HepG2 (cell line): Measurements from ENCODE around the gene CMIP. TPM values are rescaled to one million over a fixed set of nuclear protein-coding genes. Genes with fewer than 3 reads are reported as not detected.

Experiments used
- DNMT1 ChIP-seq: sonication (generic); formaldehyde crosslinking; IDR thresholded peaks from 2 replicates; pipeline ENCODE4 v1.5.1; 2020; ENCODE audit warnings: mild to moderate bottlenecking, missing genetic modification reagents
- EED ChIP-seq: sonication (generic); formaldehyde crosslinking; IDR thresholded peaks from 2 replicates; pipeline ENCODE4 v1.5.0; 2020; ENCODE audit warnings: mild to moderate bottlenecking, missing genetic modification reagents
- ESRRA ChIP-seq: sonication (generic); formaldehyde crosslinking; IDR thresholded peaks from 2 replicates; pipeline ENCODE4 v1.5.1; 2020; ENCODE audit warnings: mild to moderate bottlenecking, low read depth, missing genetic modification reagents
- NCOR1 ChIP-seq: fragments of 200-600 bp; sonication (generic); IDR thresholded peaks from 2 replicates; pipeline ENCODE4 v1.7.0; 2017; ENCODE audit warnings: antibody characterized with exemption, low read length, borderline replicate concordance
- TBP ChIP-seq: sonication (generic); formaldehyde crosslinking; IDR thresholded peaks from 2 replicates; pipeline ENCODE4 v1.5.0; 2020; ENCODE audit warnings: missing genetic modification reagents
- TOE1 ChIP-seq: sonication (generic); formaldehyde crosslinking; IDR thresholded peaks from 2 replicates; pipeline ENCODE4 v1.4.0; 2020; ENCODE audit warnings: mild to moderate bottlenecking, missing genetic modification reagents
- ZNF121 ChIP-seq: sonication (generic); formaldehyde crosslinking; IDR thresholded peaks from 2 replicates; pipeline ENCODE4 v1.5.0; 2020; ENCODE audit warnings: mild to moderate bottlenecking, missing genetic modification reagents
- ZZZ3 ChIP-seq: sonication (generic); formaldehyde crosslinking; IDR thresholded peaks from 2 replicates; pipeline ENCODE4 v1.4.0; 2020; ENCODE audit warnings: missing genetic modification reagents, mild to moderate bottlenecking, borderline replicate concordance
- polyA plus RNA-seq, 8 experiments: library from polyadenylated mRNA; depleted of rRNA in 3 of 8; stranded (reverse) in 7 of 8; unstranded in 1 of 8; fragments of >200 nt; fragmentation: Illumina TruSeq in 4 of 8; extraction: Trizol in 4 of 8; gene quantifications; 2 replicates each; pipeline versions ENCODE4 v1.2.1 to v1.2.3, GENCODE V29; 2011 to 2016; ENCODE audit warnings: low read depth in 4 of 8, missing spikeins in 1 of 8, mixed read lengths in 1 of 8; ENCODE audit not compliant: insufficient read depth in 1 of 8
- total RNA-seq, 5 experiments: library from RNA; depleted of rRNA; stranded (reverse); fragments of >200 nt; fragmentation: Illumina TruSeq; extraction: Trizol; gene quantifications; 2 replicates each; pipeline ENCODE4 v1.2.3, GENCODE V29; 2016; ENCODE audit warnings: low read depth in 1 of 5
- TF ChIP-seq, protein P1 (sequence below): sonication (generic); formaldehyde crosslinking; IDR thresholded peaks from 2 replicates; pipeline ENCODE4 v1.5.0; 2020; ENCODE audit warnings: mild to moderate bottlenecking, missing genetic modification reagents, moderate library complexity
- TF ChIP-seq, protein P2 (sequence below): IDR thresholded peaks from 2 replicates; pipeline ENCODE4 v1.4.0; 2020; ENCODE audit warnings: mild to moderate bottlenecking, missing genetic modification reagents
- TF ChIP-seq, protein P3 (sequence below): sonication (generic); formaldehyde crosslinking; conservative IDR thresholded peaks from 2 replicates; pipeline ENCODE4 v1.5.0; 2020; ENCODE audit warnings: missing genetic modification reagents
- TF ChIP-seq, protein P4 (sequence below): sonication (generic); formaldehyde crosslinking; conservative IDR thresholded peaks from 2 replicates; pipeline ENCODE4 v1.8.0; 2022; ENCODE audit warnings: missing genetic modification reagents
- TF ChIP-seq, protein P5 (sequence below): sonication (generic); formaldehyde crosslinking; IDR thresholded peaks from 2 replicates; pipeline ENCODE4 v1.5.0; 2020; ENCODE audit warnings: missing genetic modification reagents, mild to moderate bottlenecking, borderline replicate concordance
- TF ChIP-seq, protein P6 (sequence below): sonication (generic); formaldehyde crosslinking; IDR thresholded peaks from 2 replicates; pipeline ENCODE4 v1.4.0; 2020; ENCODE audit warnings: missing genetic modification reagents

The CMIP gene
- total and polyA plus RNA-seq, 2 of the 13 experiments (the other 11 are each of a cell fraction or from before 2014, with no cell fraction given): 10.9 to 18.1 TPM

DNA sequence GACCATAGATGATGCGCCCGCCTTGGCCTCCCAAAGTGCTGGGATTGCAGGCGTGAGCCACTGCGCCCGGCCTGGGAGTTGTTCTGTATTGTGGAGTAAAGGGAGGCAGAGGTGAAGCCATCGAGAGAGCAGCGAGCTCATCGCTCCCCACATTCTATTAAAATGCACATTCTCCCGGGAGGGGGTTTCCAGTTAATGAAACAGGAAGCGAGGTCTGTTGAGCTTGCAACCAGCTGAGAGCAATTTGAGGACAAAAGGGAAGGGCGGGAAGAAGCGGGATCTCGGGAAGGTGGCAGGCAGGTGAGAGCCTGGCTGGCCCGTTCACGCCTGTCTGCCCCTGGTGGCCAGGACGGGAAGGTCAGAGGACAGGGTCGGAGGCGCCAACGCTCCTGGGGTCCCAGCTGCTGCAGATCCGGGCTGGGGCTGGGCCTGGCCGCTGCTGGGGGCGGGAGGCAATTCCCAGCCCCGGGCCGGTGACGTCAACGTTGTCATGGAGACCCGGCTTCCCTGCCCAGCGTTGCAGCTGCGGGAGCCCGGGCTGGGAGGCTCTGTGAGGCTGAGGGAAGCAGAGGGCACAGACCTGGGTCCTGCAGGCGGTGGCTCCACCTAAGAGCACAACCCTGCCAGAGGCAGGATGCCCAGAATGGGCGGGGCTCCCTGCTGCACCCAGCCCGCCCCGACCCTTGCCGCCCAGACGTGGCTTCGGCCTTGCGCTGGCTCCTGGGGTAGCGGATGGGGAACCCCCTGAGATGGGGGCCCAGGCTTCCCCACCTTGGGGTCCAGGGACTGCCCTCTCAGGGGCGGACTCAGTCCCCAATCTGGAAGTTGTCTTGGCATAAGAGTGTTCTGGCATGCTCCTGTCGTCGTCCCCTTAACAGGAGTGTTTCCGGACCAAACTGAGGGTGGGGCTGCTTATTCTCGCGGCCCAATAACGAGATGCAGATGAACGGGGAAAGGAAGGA, 285.8 kb downstream of the CMIP start (continued):
- peak; percentile 39; the same call in 1 of the 2 replicates for TF ChIP-seq EED
- TF ChIP-seq, protein P1, sequence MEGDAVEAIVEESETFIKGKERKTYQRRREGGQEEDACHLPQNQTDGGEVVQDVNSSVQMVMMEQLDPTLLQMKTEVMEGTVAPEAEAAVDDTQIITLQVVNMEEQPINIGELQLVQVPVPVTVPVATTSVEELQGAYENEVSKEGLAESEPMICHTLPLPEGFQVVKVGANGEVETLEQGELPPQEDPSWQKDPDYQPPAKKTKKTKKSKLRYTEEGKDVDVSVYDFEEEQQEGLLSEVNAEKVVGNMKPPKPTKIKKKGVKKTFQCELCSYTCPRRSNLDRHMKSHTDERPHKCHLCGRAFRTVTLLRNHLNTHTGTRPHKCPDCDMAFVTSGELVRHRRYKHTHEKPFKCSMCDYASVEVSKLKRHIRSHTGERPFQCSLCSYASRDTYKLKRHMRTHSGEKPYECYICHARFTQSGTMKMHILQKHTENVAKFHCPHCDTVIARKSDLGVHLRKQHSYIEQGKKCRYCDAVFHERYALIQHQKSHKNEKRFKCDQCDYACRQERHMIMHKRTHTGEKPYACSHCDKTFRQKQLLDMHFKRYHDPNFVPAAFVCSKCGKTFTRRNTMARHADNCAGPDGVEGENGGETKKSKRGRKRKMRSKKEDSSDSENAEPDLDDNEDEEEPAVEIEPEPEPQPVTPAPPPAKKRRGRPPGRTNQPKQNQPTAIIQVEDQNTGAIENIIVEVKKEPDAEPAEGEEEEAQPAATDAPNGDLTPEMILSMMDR: peak; percentile 85
- TF ChIP-seq ESRRA (CRISPR knock-in tag): no peak
- TF ChIP-seq, protein P2, sequence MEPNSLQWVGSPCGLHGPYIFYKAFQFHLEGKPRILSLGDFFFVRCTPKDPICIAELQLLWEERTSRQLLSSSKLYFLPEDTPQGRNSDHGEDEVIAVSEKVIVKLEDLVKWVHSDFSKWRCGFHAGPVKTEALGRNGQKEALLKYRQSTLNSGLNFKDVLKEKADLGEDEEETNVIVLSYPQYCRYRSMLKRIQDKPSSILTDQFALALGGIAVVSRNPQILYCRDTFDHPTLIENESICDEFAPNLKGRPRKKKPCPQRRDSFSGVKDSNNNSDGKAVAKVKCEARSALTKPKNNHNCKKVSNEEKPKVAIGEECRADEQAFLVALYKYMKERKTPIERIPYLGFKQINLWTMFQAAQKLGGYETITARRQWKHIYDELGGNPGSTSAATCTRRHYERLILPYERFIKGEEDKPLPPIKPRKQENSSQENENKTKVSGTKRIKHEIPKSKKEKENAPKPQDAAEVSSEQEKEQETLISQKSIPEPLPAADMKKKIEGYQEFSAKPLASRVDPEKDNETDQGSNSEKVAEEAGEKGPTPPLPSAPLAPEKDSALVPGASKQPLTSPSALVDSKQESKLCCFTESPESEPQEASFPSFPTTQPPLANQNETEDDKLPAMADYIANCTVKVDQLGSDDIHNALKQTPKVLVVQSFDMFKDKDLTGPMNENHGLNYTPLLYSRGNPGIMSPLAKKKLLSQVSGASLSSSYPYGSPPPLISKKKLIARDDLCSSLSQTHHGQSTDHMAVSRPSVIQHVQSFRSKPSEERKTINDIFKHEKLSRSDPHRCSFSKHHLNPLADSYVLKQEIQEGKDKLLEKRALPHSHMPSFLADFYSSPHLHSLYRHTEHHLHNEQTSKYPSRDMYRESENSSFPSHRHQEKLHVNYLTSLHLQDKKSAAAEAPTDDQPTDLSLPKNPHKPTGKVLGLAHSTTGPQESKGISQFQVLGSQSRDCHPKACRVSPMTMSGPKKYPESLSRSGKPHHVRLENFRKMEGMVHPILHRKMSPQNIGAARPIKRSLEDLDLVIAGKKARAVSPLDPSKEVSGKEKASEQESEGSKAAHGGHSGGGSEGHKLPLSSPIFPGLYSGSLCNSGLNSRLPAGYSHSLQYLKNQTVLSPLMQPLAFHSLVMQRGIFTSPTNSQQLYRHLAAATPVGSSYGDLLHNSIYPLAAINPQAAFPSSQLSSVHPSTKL (CRISPR knock-in tag): peak; percentile 36; the same call in 1 of the 2 replicates
- no peak for TF ChIP-seq TBP (CRISPR knock-in tag)
- TF ChIP-seq NCOR1: no peak
- TF ChIP-seq, protein P3, sequence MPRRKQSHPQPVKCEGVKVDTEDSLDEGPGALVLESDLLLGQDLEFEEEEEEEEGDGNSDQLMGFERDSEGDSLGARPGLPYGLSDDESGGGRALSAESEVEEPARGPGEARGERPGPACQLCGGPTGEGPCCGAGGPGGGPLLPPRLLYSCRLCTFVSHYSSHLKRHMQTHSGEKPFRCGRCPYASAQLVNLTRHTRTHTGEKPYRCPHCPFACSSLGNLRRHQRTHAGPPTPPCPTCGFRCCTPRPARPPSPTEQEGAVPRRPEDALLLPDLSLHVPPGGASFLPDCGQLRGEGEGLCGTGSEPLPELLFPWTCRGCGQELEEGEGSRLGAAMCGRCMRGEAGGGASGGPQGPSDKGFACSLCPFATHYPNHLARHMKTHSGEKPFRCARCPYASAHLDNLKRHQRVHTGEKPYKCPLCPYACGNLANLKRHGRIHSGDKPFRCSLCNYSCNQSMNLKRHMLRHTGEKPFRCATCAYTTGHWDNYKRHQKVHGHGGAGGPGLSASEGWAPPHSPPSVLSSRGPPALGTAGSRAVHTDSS (CRISPR knock-in tag): no peak
- TF ChIP-seq ZZZ3: no peak
- TF ChIP-seq DNMT1 (CRISPR knock-in tag): no peak
- TF ChIP-seq TOE1 (CRISPR knock-in tag): no peak
- TF ChIP-seq, protein P4, sequence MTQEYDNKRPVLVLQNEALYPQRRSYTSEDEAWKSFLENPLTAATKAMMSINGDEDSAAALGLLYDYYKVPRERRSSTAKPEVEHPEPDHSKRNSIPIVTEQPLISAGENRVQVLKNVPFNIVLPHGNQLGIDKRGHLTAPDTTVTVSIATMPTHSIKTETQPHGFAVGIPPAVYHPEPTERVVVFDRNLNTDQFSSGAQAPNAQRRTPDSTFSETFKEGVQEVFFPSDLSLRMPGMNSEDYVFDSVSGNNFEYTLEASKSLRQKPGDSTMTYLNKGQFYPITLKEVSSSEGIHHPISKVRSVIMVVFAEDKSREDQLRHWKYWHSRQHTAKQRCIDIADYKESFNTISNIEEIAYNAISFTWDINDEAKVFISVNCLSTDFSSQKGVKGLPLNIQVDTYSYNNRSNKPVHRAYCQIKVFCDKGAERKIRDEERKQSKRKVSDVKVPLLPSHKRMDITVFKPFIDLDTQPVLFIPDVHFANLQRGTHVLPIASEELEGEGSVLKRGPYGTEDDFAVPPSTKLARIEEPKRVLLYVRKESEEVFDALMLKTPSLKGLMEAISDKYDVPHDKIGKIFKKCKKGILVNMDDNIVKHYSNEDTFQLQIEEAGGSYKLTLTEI (CRISPR knock-in tag): no peak
- TF ChIP-seq ZNF121 (CRISPR knock-in tag): no peak; the same call in 1 of the 2 replicates
- TF ChIP-seq, protein P5, sequence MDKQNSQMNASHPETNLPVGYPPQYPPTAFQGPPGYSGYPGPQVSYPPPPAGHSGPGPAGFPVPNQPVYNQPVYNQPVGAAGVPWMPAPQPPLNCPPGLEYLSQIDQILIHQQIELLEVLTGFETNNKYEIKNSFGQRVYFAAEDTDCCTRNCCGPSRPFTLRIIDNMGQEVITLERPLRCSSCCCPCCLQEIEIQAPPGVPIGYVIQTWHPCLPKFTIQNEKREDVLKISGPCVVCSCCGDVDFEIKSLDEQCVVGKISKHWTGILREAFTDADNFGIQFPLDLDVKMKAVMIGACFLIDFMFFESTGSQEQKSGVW (CRISPR knock-in tag): no peak
- TF ChIP-seq, protein P6, sequence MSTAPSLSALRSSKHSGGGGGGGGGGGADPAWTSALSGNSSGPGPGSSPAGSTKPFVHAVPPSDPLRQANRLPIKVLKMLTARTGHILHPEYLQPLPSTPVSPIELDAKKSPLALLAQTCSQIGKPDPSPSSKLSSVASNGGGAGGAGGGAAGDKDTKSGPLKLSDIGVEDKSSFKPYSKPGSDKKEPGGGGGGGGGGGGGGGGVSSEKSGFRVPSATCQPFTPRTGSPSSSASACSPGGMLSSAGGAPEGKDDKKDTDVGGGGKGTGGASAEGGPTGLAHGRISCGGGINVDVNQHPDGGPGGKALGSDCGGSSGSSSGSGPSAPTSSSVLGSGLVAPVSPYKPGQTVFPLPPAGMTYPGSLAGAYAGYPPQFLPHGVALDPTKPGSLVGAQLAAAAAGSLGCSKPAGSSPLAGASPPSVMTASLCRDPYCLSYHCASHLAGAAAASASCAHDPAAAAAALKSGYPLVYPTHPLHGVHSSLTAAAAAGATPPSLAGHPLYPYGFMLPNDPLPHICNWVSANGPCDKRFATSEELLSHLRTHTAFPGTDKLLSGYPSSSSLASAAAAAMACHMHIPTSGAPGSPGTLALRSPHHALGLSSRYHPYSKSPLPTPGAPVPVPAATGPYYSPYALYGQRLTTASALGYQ: no peak
